Upper lobe of right lung (tissue), 1 donor: ENCODE results near the gene NEGR1. TPM values are rescaled to one million over a fixed set of nuclear protein-coding genes. Genes with fewer than 3 reads are reported as not detected.
A peak's percentile ranks its signal among the peaks of the same experiment; 100 is the strongest.

Experiments
- ATAC-seq: fragments of 200-7000 bp; cut with Tn5 transposase; one replicate; pipeline ENCODE4 v1.9.1; 2020; ENCODE audit warnings: mild to moderate bottlenecking, moderate library complexity
- DNase-seq: peaks from one replicate; pipeline ENCODE4 v3.0.0-alpha.2; 2020
- H3K27ac ChIP-seq: fragments of 200-600 bp; one replicate; pipeline ENCODE4 v1.8.0; 2022
- H3K27me3 ChIP-seq: fragments of 200-600 bp; one replicate; pipeline ENCODE4 v1.8.0; 2022; ENCODE audit warnings: mild to moderate bottlenecking
- H3K36me3 ChIP-seq: fragments of 200-600 bp; one replicate; pipeline ENCODE4 v1.8.0; 2022
- H3K4me1 ChIP-seq: fragments of 200-600 bp; one replicate; pipeline ENCODE4 v1.8.0; 2022
- H3K4me3 ChIP-seq: fragments of 200-600 bp; one replicate; pipeline ENCODE4 v1.8.0; 2022; ENCODE audit warnings: mild to moderate bottlenecking
- H3K9me3 ChIP-seq: fragments of 200-600 bp; one replicate; pipeline ENCODE4 v1.8.0; 2022
- CTCF ChIP-seq: fragments of 200-600 bp; IDR thresholded peaks from one replicate; pipeline ENCODE4 v1.8.0; 2022; ENCODE audit warnings: antibody characterized with exemption
- intact Hi-C: fragments of 100-400 bp; cut with DNase I; formaldehyde crosslinking; loops from one replicate; pipeline ENCODE4 v1.11.0; 2022
- total RNA-seq: library from RNA; stranded (reverse); fragmentation: NEBNext Ultra II Directional; extraction: Animal tissue kit (Norgen Biotek cat#: 25700); gene quantifications from one replicate; pipeline ENCODE4 v1.2.1, GENCODE V29; 2021
- donor health status: DM: no; HTN: yes; CAD: no; lungs with severe emphysema.

NEGR1 gene
- total RNA-seq, 1 donor from 2014 or later = 21.4 TPM

GRCh38 chr1:71625004-71625403, 657.3 kb downstream of the NEGR1 start:
- intact Hi-C loops = no loop called here
- ATAC-seq = no peak
- no peaks in the 10 kb centered on the region for H3K9me3 ChIP-seq
- DNase-seq = no peak
- H3K27ac ChIP-seq = no peak overlapping the region
- H3K36me3 ChIP-seq = no peaks in the 10 kb centered on the region
- no peak for TF ChIP-seq CTCF
- H3K4me3 ChIP-seq = no peak overlapping the region
- no peaks in the 10 kb centered on the region for H3K4me1 ChIP-seq
- H3K27me3 ChIP-seq = no peaks in the 10 kb centered on the region

DNA sequence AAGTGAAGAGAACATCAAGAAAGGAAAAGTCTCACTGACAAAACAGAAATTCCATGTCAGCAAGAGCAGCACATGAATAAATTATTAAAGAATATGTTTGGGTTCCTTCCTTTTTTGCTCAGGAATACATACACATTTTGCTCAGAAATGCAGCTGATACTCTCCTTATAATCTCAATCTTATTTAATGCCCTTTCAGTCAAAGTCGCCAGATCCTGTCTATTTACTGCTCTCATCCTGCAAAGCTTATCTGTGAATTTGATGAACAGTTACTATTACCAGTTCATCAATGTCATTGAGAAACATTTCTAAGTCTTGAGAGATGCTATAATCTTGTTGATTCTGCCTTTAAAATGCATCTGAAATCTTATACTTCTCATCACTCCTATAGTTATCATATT, 658.5 kb downstream of the NEGR1 start:
- DNase-seq (no peak), ATAC-seq (no peak)
- Histone ChIP-seq H3K4me3 (no peak overlapping the region), H3K27me3 (no peaks in the 10 kb centered on the region), H3K9me3 (no peaks in the 10 kb centered on the region), H3K4me1 (no peaks in the 10 kb centered on the region), H3K36me3 (no peaks in the 10 kb centered on the region), H3K27ac (no peak overlapping the region)
- intact Hi-C loops = no loop called here
- TF ChIP-seq CTCF = no peak

- Histone ChIP-seq H3K9me3 (no peaks in the 10 kb centered on the region), H3K4me1 (no peaks in the 10 kb centered on the region), H3K27ac (no peak overlapping the region), H3K4me3 (no peak overlapping the region), H3K36me3 (no peaks in the 10 kb centered on the region), H3K27me3 (no peaks in the 10 kb centered on the region)
- intact Hi-C loops = no loop called here
- DNase-seq (no peak), ATAC-seq (no peak)
- no peak for TF ChIP-seq CTCF
These were observed 660.6 kb downstream of the NEGR1 start for GRCh38 chr1:71621785-71622184.

GRCh38 chr1:71618766-71619530, 663.4 kb downstream of the NEGR1 start:
- Histone ChIP-seq H3K27me3 (no peaks in the 10 kb centered on the region), H3K9me3 (no peaks in the 10 kb centered on the region), H3K27ac (no peak overlapping the region), H3K4me3 (no peak overlapping the region), H3K36me3 (no peaks in the 10 kb centered on the region), H3K4me1 (no peaks in the 10 kb centered on the region)
- no peak for TF ChIP-seq CTCF
- intact Hi-C loops = no loop called here
- no peak for ATAC-seq
- DNase-seq = no peak

GRCh38 chr1:71618191-71618590, 664.1 kb downstream of the NEGR1 start:
- Histone ChIP-seq H3K27me3 (no peaks in the 10 kb centered on the region), H3K4me1 (no peaks in the 10 kb centered on the region), H3K36me3 (no peaks in the 10 kb centered on the region), H3K4me3 (no peak overlapping the region), H3K9me3 (no peaks in the 10 kb centered on the region), H3K27ac (no peak overlapping the region)
- no peak for DNase-seq
- intact Hi-C loops = no loop called here
- TF ChIP-seq CTCF = no peak
- no peak for ATAC-seq

DNA sequence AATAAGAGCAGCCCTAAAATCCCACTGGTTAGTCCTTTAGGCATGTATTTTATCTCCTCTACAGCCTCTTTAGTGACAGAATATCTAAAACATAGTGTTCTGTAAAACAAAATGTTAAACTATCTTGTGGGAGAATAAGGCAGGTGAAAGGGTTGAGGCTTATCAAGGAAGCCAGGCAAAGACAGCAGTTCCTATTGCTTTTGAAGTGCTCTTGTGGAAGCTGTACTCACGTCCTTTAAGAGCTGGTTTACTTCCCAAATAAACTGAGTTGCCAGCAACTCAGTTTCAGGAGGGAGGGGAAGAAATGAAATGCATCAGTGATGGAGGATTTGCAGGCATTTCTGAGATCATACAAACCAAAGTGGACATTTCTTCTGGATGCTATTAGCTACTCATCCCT, 671.9 kb downstream of the NEGR1 start:
- ATAC-seq (peak; percentile 29), DNase-seq (no peak)
- H3K4me3 ChIP-seq = no peak overlapping the region
- intact Hi-C loops = no loop called here
- TF ChIP-seq CTCF = no peak
- no peak overlapping the region for H3K27ac ChIP-seq
- H3K27me3 ChIP-seq = no peaks in the 10 kb centered on the region
- no peaks in the 10 kb centered on the region for H3K36me3 ChIP-seq
- no peaks in the 10 kb centered on the region for H3K4me1 ChIP-seq
- no peaks in the 10 kb centered on the region for H3K9me3 ChIP-seq
